Mesenteric fat pad (tissue), 1 donor: ENCODE results near the gene CEP72. TPM values are rescaled to one million over a fixed set of nuclear protein-coding genes. Genes with fewer than 3 reads are reported as not detected.
"Not testable (repeated sequence)": the region's sequence is repeated elsewhere in the genome, so short reads cannot be mapped to it uniquely, and the experiment has no call there.

Source experiments
- DNase-seq: peaks from one replicate; pipeline ENCODE4 v3.0.0-alpha.2; 2020; ENCODE audit warnings: low spot score
- total RNA-seq: library from RNA; stranded (reverse); fragmentation: NEBNext Ultra II Directional; extraction: Animal tissue kit (Norgen Biotek cat#: 25700); gene quantifications from one replicate; pipeline ENCODE4 v1.2.1, GENCODE V29; 2021
- donor health status: DM: yes; HTN: yes; CAD: no.

The CEP72 gene
- total RNA-seq, 1 donor from 2014 or later = 2.0 TPM

GRCh38 chr5:612498-613424 lies 621 bp downstream of the CEP72 start:
- DNase-seq = peak; percentile 88

GRCh38 chr5:616484-617039 lies 4.4 kb downstream of the CEP72 start:
- peak; percentile 84 for DNase-seq

- DNase-seq = no peak
Observed at GRCh38 chr5:617896-618295, 5.8 kb downstream of the CEP72 start.

- peak; percentile 79 for DNase-seq
Observed at GRCh38 chr5:618450-618849, 6.3 kb downstream of the CEP72 start.

- DNase-seq = peak; percentile 75
Observed at GRCh38 chr5:619444-619843, 7.3 kb downstream of the CEP72 start.

- peak; percentile 69 for DNase-seq
Observed at GRCh38 chr5:620152-620551, 8.0 kb downstream of the CEP72 start.

- DNase-seq = peak; percentile 55
Observed at GRCh38 chr5:620586-621180, 8.5 kb downstream of the CEP72 start.

- peak; percentile 64 for DNase-seq
Observed at GRCh38 chr5:621341-621761, 9.2 kb downstream of the CEP72 start.

- DNase-seq = no peak
Observed at GRCh38 chr5:622359-622758, 10.2 kb downstream of the CEP72 start.

- no peak for DNase-seq
Observed at GRCh38 chr5:622946-623522, 10.9 kb downstream of the CEP72 start.

- DNase-seq = no peak
Observed at GRCh38 chr5:623531-623930, 11.4 kb downstream of the CEP72 start.

GRCh38 chr5:624118-624950 lies 12.2 kb downstream of the CEP72 start:
- DNase-seq = no peak

- DNase-seq = no peak
Observed at GRCh38 chr5:624951-625230, 12.8 kb downstream of the CEP72 start.

- no peak for DNase-seq
Observed at GRCh38 chr5:625516-625915, 13.4 kb downstream of the CEP72 start.

- no peak for DNase-seq
Observed at GRCh38 chr5:626850-627249, 14.7 kb downstream of the CEP72 start.

GRCh38 chr5:627840-628239 lies 15.7 kb downstream of the CEP72 start:
- no peak for DNase-seq

- DNase-seq = not testable (repeated sequence)
Observed at GRCh38 chr5:628351-629205, 16.4 kb downstream of the CEP72 start.

- peak; percentile 79 for DNase-seq
Observed at GRCh38 chr5:633501-633955, 21.4 kb downstream of the CEP72 start.

- peak; percentile 53 for DNase-seq
Observed at GRCh38 chr5:634191-634590, 22.1 kb downstream of the CEP72 start.
